WTC11 (cell line): ENCODE results near the gene LDLRAD1.

Experiments
- GABPB1 ChIP-seq: sonication (generic); formaldehyde crosslinking; IDR thresholded peaks from 2 replicates; pipeline ENCODE4 v1.8.1; 2023; ENCODE audit warnings: mild to moderate bottlenecking, missing genetic modification reagents
- MAX ChIP-seq: sonication (generic); formaldehyde crosslinking; IDR thresholded peaks from 2 replicates; pipeline ENCODE4 v1.8.0; 2022; ENCODE audit warnings: mild to moderate bottlenecking, missing genetic modification reagents
- TEAD4 ChIP-seq: sonication (generic); formaldehyde crosslinking; IDR thresholded peaks from 2 replicates; pipeline ENCODE4 v1.8.0; 2022; ENCODE audit warnings: mild to moderate bottlenecking, missing genetic modification reagents

- no peak for TF ChIP-seq MAX (CRISPR knock-in tag)
- no peak for TF ChIP-seq GABPB1 (CRISPR knock-in tag)
- TF ChIP-seq TEAD4 (CRISPR knock-in tag), result no peak
Observed at GRCh38 chr1:53962395-53962794, 55.6 kb downstream of the LDLRAD1 start.
